Posterior cingulate gyrus (tissue), 11 donors: ENCODE measurements around the gene TKTL2.

ENCODE experiments used
- DNase-seq, 10 donors: peaks; one replicate each; pipeline versions ENCODE4 v3.0.0 to v3.0.0-alpha.2; 2020 to 2021; ENCODE audit warnings: mixed read lengths in 3 of 10
- intact Hi-C: fragments of 100-400 bp; cut with DNase I; formaldehyde crosslinking; loops from one replicate; pipeline ENCODE4 v1.15.1; 2023

The TKTL2 gene

GRCh38 chr4:163473576-163473975, at the start of gene TKTL2:
TSS of gene TKTL2 (minus strand) at chr4:163473754. CDS start at chr4:163473734, 20 bp downstream.
- intact Hi-C loops = no loop called here

GRCh38 chr4:163515198-163515597, 41.6 kb upstream of the TKTL2 start:
- intact Hi-C loops = no loop called here
- peak in 2 of 10 donors; percentile 31 to 77 for DNase-seq

More at GRCh38 chr4:163473576-163473975, at the start of gene TKTL2:
- DNase-seq = peak in 2 of 10 donors; percentile 63 to 72

- intact Hi-C loops = no loop called here
- no peak for DNase-seq
These were observed 31.8 kb upstream of the TKTL2 start for GRCh38 chr4:163505374-163505773.

- intact Hi-C loops = no loop called here
- DNase-seq = no peak
These were observed 27.0 kb upstream of the TKTL2 start for GRCh38 chr4:163500586-163500985.

GRCh38 chr4:163495900-163496299, 22.3 kb upstream of the TKTL2 start:
- intact Hi-C loops = no loop called here
- no peak for DNase-seq

- peak; percentile 68 to 98 (median 84) for DNase-seq
- intact Hi-C loops = no loop called here
These were observed 21.0 kb upstream of the TKTL2 start, which contains the start of gene TMA16 for GRCh38 chr4:163494360-163495241. TSS of gene TMA16 (plus strand) at chr4:163494690. CDS start at chr4:163494802, 112 bp downstream.

- intact Hi-C loops = no loop called here
- no peak for DNase-seq
These were observed 20.2 kb upstream of the TKTL2 start for GRCh38 chr4:163493643-163494359.

GRCh38 chr4:163492951-163493504, 19.5 kb upstream of the TKTL2 start:
- DNase-seq = no peak
- intact Hi-C loops = no loop called here

- DNase-seq = no peak
- intact Hi-C loops = loop anchor here (10.0 kb wide), 2 partner anchors 265 to 1255 kb away; no protein-coding TSS in a partner anchor
These were observed 16.4 kb upstream of the TKTL2 start for GRCh38 chr4:163489929-163490328.

GRCh38 chr4:163486321-163486720, 12.8 kb upstream of the TKTL2 start:
- intact Hi-C loops = loop anchor here (10.0 kb wide), 2 partner anchors 268 to 1258 kb away; no protein-coding TSS in a partner anchor
- no peak for DNase-seq

- no peak for DNase-seq
- intact Hi-C loops = loop anchor here (1.0 to 10.0 kb wide), 3 partner anchors 59 to 1259 kb away; no protein-coding TSS in a partner anchor
These were observed 12.0 kb upstream of the TKTL2 start for GRCh38 chr4:163485589-163485988.

- DNase-seq = peak in 4 of 10 donors; percentile 23 to 56 (median 44)
- intact Hi-C loops = loop anchor here (1.0 to 10.0 kb wide), 4 partner anchors 59 to 1260 kb away; no protein-coding TSS in a partner anchor
These were observed 11.4 kb upstream of the TKTL2 start for GRCh38 chr4:163484906-163485305.

- intact Hi-C loops = loop anchor here (10.0 kb wide), 2 partner anchors 273 to 1263 kb away; no protein-coding TSS in a partner anchor
- DNase-seq = no peak
These were observed 8.6 kb upstream of the TKTL2 start for GRCh38 chr4:163482190-163482589.

- intact Hi-C loops = no loop called here
- no peak for DNase-seq
These were observed 3.3 kb upstream of the TKTL2 start for GRCh38 chr4:163476761-163477438.

GRCh38 chr4:163474027-163474426, 473 bp upstream of the TKTL2 start:
- no peak for DNase-seq
- intact Hi-C loops = no loop called here

GRCh38 chr4:163473130-163473529, 424 bp downstream of the TKTL2 start:
- intact Hi-C loops = no loop called here
- peak in 1 of 10 donors; percentile 53 for DNase-seq

GRCh38 chr4:163470391-163470790, 3.2 kb downstream of the TKTL2 start:
- intact Hi-C loops = no loop called here
- no peak for DNase-seq

- intact Hi-C loops = no loop called here
- no peak for DNase-seq
These were observed 6.3 kb downstream of the TKTL2 start for GRCh38 chr4:163467082-163467770.

GRCh38 chr4:163462556-163462955, 11.0 kb downstream of the TKTL2 start:
- intact Hi-C loops = no loop called here
- no peak for DNase-seq
